ENCODE data around the gene AARSD1.
"Not testable (repeated sequence)": the region's sequence is repeated elsewhere in the genome, so short reads cannot be mapped to it uniquely, and the experiment has no call there.

Gene AARSD1

DNA sequence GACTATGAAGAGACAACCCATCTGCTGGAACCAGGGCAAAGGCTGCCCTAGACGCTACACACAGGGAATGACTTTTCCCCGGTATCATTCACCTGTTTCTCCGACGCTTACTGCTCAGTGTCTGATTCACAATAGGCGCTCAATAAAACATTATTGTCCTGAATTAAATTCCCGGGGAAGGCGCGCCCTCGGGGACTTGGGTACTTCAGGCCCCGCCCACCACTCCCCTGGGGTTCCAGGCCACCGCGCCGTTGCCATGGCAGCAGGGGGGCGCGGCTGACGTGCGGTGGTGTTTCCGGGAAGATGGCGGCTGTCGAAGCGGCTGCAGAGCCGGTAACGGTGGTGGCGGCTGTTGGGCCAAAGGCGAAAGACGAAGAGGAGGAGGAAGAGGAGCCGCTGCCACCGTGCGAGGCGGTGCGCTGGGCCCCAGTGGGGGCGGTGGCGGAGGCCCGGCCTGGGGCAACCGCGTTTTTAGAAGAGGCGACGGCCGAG is 16.1 kb upstream of the AARSD1 start, which contains the start of gene RUNDC1:
RUNDC1 (plus strand) TSS at position 292 of the 492 bp plus-strand sequence; CDS start at position 304, 12 bp downstream.
- DNase-seq = peak; percentile 69

DNA sequence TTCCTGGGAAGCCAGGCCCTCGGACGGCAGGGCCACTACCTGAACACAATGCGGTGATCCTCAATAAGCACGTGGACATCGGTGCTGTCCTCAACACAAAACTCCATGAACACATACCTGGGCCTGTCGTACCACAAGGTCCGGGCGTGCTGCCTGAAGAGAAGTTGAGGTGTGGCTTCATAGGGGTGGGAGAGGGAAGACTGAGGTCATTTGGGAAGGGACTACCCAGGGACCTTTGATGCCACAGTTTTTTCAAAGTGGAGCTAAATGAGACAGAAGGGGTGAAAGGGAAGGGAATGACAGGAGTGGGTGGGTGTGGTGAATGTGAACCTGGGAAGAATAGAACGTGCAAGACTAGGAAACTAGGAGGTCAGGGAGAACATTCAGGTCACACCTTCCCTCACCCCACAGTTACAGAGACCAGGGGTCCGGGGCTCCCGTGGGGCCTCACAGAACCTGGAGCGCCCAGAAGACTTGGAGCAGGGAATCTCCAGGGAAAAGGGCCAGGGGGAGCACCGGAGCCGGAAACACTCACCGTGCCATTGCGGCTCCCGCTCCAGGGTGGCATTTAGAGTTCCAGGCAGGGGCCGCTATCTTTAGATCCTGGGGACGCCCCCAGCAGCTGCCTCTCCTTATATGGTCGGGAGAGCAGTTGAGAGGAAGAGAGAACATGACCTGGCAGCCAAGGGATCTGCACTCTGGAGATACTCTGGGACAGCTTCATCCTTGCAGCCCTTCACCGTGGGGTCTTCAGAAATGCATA is 15.4 kb upstream of the AARSD1 start, which contains the start of gene PTGES3L:
PTGES3L (minus strand) TSS at position 570 of the 763 bp plus-strand sequence; CDS start at position 543, 27 bp downstream.
- DNase-seq = peak; percentile 69

DNA sequence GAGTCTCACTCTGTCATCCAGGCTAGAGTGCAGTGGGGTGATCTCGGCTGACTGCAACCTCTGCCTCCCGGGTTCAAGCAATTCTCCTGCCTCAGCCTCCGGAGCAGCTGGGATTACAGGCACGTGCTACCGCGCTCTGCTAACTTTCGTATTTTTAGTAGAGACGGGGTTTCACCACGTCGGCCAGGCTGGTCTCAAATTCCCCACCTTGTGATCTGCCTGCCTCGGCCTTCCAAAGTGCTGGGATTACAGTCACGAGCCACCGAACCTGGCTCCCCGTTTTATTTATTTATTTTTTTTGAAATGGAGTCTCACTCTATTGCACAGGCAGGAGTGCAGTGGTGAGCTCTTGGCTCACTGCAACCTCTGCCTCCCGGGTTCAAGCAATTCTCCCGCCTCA is 11.4 kb upstream of the AARSD1 start:
- DNase-seq = not testable (repeated sequence)

DNA sequence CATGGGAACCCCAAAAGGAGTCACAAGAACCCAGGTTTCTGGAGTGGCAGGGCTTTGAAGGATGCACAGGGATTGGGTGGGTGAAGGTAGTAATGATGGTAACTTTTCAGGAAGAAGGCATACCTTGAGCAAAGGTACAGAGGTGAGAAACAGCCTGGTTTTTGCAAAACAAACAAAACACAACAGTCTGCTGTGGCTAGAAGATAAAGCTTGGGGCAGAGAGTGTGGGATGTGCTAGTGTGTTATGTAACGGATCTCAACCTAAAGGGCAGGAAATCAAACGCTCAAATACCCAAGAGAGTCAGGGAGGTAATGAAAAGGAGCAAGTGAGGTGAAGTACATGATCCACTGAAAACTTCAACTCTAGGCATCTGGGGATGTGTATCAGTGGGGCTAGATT is 11.0 kb upstream of the AARSD1 start:
- no peak for DNase-seq

DNA sequence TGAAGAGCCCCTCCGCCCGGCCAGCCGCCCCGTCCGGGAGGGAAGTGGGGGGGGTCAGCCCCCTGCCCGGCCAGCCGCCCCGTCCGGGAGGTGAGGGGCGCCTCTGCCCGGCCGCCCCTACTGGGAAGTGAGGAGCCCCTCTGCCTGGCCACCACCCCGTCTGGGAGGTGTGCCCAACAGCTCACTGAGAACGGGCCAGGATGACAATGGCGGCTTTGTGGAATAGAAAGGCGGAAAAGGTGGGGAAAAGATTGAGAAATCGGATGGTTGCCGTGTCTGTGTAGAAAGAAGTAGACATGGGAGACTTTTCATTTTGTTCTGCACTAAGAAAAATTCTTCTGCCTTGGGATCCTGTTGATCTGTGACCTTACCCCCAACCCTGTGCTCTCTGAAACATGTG is 9.1 kb upstream of the AARSD1 start:
- not testable (repeated sequence) for DNase-seq

DNA sequence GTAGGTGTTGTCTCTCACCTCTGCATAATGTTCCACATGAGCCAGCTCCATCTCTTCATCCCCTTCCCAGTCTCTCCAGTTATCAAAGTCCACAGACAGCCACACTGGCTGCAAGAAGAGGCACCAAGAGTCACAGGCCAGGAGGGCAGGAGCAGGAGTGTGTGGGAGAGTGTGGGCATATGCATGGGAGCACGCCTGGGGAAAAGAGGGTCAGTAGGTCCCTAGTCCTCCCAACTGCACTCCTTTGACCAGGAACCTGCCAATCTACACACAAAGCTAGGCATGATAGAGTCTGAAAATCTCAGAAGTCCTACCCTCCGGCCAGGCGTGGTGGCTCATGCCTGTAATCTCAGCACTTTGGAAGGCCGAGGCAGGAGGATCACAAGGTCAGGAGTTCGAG is 7.3 kb upstream of the AARSD1 start:
- DNase-seq = no peak

DNA sequence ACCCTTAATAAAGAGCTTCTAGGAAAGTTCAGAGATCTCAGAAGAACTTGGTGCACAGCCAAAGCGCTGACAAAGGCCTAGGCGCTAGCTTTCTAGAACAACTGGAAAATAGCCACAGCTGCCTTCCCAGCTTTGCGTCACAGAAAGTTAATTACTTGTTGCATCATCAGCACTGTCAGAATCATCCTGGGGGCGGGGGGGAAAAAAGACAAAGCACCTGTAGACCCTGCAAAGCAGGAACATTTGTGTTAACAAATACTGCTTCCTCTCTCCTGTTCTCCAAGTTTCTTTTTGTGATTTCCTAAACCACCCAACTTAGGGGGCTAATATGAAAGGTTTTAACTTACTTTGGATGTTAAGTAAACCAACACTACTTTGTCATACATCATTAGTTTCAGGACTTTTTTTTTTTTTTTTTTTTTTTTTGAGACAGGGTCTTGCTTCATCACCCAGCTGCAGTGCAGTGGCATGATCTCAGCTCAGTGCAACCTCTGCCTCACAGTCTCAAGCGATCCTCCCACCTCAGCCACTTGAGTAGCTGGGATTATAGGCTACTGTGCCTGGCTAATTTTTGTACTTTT is 4.8 kb upstream of the AARSD1 start:
- no peak for DNase-seq

DNA sequence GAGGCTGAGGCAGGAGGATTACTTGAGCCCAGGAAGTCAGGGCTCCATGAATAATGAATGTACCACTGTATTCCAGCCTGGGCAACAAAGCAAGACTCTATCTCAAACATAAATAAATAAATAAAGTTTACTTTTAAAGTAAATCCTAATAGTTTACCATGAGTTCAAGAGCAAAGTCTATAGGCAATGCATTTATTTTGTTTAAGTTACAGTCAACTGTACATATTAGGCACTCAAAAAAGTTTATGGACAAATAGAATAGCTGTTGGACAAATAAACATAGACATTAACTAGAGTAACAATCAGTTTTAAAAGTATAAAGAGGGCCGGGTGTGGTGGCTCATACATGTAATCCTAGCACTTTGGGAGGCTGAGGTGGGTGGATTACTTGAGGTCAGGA is 3.7 kb upstream of the AARSD1 start:
- DNase-seq = no peak

DNA sequence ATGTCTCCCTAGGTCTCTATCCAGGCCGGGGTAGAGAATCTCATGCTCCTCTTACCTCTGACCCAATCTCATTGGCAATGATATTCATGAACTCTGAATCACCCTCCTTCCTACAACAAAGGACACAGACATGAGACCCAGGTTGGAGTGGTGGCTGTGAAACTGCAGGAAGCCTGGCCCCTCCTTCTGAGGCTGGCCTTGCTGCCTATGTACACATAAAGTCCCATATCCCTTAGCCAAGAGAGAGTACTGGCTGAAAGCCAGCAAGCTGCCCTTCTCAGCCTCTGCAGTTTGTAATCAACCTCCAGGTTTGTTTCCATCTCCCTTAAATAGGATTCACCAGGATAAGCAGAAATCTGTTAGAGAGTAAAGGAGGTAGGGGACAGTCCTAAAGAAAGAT is 10.6 kb downstream of the AARSD1 start:
- DNase-seq = no peak

DNA sequence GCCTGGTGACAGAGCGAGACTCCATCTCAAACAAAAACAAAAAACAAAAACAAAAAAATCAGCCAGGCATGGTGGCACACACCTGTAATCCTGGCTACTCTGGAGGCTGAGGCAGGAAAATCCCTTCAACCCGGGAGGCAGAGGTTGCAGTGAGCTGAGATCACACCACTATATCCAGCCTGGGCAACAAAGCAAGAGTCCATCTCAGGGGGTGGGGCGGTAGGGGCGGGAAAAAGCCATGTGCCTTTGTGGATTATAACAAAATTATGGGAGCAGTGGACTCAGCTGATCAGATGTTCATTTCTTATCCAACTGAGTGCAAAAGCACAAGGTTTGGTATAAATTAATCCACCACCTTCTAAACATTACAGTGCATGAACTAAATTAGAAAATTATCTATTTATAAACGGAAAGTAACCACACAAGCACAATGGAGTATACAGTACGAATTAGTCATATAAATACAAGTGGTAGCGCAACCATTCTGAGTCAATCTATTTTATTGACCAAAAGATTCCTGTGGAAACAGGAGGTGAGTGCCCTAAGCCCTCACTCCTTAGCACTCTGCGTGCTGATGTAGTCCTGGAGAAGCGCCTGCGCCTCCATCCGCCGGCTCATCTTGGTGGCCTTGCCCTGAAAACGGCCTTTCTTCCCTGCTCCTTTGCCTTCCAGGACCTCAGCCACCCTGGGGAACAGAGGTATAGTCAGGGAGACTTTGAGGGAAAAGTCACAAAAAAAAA is 14.0 kb downstream of the AARSD1 start:
- DNase-seq = no peak

DNA sequence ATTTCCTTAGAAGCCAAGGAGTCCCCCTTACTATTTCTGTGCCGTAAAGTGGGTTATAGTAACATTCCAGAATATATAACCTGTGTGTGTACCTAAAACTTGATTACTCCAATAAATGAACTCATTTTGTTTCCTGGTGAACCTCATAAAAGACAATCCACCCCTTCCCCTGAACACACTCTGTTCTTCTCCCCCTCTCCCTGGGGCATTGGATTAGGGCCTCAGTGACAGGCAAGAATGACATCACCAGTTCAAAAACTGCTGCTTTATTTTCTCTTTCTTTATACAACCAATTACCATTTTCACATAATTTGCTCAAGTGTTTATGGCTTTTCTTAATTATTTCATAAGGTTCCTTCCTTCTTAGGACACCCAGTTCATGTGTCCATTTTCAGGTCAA is 17.4 kb downstream of the AARSD1 start:
- DNase-seq = no peak

DNA sequence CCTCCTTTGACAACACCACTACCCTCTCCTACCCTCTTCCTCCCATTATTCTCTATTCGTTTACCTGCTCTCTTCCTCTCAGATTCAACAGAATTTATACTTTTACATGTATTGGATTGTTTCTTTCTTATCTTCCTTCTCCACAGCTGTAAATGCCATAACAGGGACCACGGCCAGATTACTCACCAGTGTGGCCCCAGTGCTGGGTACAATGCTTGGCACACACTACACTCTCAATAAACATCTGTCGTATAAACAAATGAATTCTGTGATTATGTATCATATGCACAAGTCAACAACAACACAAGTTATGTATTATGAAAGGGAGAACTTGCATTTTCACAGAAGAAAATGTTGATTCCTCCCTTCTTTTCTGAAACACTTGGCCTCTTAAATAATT is 20.0 kb downstream of the AARSD1 start:
- no peak for DNase-seq

DNA sequence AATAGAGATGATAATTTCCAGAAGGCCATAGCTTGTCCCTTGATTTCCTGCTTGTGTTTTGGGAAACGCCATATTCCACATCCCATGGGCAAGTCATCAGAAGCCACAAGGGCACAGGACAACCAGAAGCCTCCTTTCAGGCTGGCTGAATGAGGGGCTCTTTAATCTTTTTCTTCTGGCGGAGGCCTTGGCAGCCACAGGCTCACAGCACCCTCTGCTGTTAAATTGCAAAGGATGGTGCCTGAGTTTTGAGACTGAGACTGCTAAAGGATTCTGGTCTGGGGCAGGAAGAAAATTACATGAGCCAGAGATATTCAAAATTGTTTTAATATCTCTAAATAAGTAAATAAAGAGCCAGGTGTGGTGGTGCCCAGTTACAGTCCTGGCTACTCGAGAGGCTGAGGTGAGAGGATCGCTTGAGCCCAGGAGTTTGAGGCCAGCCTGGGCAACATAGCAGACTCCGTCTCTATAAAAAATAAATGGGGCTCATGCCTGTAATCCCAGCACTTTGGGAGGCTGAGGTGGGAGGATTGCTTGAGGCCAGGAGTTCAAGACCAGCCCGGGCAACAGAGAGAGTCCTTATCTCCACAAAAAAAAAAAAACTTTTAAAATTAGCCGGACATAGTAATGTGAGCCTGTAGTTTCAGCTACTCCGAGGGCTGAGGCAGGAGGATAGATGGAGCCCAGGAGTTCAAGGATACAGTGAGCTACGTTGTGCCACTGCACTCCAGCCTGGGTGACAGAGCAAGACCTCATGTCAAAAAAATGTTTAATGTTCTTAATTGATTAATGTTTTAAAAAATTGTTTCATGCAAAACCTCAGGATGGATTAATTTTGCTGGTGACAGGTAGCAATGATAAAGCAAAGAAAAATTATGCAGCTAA is 26.3 kb downstream of the AARSD1 start:
- DNase-seq = peak; percentile 28

DNA sequence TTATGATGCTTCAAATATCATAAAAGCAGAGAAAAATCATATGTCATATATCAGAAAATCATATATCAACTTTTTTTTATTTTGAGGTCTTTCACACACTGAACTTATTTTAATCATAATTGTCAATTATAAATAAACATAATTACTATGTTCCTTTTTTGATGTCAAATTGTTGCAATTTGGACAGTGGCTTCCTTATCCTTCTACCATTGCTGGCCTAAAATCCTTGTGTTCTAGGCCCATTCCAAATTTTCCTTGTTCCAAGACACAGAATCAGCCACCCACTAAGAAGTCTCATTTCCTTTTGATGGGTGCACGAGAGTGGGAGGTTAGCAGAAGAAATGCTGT is 34.8 kb downstream of the AARSD1 start:
- no peak for DNase-seq

DNA sequence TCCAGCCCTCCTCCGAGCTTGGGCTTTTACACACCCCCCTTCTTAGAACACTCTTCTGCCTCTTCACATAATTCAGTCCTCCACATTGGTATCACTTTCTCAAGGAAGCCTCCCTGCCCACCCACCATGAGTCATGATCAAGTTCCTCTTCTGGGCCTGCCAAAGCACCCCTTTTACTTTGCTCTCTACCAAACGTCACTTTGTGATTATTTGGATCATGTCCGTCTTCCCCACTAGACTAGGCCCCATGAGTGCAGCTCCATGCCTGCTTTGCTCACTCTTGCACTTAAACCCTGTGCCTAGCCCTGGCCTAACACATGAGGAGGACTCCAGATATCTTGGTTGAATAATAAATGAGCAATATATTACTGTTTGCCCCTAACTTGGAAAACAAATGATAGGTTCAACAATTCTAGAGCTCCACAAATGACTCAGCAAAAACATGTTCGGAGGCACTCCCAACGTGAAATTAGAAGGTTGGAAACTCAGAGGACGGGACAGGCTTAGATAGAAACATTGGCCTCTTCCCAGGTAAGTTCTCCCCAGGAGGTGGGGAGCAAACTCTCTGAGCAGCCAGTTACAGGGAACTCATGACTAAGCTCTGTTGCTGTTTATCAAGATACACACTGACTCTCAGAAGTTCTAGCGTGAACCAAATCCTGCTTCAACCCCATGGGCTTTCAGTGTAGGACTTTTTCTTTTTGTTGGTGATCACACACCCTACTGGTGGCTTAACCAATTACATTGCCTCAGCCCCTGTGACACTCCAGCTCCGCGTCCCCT is 35.3 kb downstream of the AARSD1 start:
- peak; percentile 8 for DNase-seq

DNA sequence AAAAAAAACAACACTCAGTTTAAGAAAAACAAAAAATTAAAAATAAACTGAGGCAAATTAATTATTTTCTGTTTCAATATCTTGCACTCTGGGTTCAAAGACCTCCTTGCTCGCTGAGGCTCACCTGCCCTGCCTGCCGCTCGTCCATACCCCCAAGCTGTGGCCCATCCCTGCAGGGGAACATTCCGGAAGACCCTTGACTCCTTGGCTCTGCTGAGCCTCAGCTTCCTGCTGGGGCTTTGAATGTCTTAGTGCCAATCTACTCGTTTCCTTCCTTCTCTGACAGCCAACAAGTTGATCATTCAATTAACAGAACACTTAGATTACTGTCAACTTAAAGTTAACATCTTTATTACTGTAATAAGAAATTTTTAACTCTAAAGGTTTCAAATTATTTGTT is 39.4 kb downstream of the AARSD1 start:
- no peak for DNase-seq

DNA sequence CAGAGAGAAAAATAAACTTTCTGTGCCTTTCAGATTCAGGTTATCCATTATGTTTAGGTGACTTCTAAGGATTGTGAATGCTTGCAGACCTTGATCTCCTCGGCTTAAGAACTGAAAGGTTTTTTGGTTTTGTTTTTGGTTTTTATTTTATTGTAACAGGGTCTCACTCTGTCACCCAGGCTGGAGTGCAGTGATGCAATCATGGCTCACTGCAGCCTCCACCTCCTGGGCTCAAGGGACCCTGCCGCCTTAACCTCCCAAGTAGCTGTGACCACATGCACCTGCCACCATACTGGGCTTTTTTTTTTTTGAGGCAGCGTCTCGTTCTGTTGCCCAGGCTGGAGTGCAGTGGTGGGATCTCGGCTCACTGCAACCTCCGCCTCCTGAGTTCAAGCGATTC is 40.8 kb downstream of the AARSD1 start:
- not testable (repeated sequence) for DNase-seq

DNA sequence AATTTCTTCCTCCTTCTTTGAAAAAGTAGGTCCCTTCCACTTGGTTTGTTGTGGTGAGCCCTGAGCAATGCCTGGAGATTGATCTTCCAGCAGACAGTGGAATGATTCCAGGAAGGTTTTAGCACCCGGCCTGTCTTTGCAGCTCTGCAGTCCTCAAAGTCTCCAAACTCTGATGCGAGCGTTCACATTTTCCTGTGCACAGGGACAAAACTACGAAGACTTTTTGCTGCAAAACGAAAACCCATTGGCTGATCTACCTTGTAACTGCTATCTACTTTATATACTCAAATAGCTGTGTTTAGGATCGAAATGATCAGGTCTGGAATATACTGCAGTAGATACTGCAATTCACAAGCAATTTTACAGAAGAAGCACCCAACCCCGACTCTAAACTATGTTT is 42.0 kb downstream of the AARSD1 start:
- no peak for DNase-seq

DNA sequence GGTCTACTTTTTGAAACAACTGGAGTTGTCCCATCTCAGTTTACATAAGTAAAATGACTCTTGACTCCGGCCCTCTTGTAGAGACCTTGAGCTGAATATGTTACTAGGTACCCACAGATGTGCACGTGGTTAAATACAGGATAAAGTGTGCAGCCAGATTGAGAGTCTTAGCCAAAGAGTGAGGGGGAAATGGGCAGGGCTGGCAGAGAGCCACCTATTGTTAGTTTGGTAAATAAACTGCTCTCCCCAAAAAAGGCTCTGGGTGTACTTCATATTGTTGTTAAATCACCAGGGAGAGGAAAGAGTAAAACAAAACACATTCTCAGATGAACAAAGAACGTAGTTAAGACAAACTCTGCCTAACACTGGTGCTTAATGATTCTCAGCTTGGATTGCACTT is 43.3 kb downstream of the AARSD1 start:
- no peak for DNase-seq

DNA sequence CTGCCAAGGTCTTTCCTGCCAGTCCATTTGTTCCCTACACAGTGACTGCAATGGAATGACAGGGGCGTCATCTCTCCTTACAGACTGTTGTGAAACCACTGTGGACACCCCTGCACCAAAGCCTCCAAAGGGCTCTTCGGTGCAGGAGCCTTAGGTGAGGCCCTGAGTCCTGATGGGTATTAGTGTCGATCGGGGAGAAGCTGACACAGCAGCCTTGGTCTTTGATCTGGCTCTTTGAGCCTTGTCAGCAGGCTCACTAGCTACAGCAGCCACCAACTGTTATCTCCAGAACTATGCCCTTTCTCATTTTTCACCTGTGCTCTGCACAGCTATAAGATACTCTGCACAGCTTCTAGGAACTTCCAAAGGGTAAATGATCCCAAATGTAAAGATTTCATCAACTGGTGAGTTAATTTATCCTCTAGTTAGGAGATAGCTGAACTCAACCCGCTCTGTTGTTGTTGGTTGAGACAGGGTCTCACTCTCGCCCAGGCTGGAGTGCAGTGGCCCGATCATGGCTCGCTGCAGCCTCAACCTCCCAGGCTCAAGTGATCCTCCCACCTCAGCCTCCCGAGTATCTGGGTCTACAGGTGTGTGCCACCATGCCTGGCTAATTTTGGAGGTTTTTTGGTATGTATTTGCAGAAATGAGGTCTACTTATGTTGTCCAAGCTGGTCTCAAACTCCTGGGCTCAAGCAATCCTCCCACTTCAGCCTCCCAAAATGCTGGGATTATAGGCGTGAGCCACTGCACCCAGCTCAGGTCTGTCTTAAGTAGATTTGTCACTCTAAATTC is 44.0 kb downstream of the AARSD1 start:
- no peak for DNase-seq

DNA sequence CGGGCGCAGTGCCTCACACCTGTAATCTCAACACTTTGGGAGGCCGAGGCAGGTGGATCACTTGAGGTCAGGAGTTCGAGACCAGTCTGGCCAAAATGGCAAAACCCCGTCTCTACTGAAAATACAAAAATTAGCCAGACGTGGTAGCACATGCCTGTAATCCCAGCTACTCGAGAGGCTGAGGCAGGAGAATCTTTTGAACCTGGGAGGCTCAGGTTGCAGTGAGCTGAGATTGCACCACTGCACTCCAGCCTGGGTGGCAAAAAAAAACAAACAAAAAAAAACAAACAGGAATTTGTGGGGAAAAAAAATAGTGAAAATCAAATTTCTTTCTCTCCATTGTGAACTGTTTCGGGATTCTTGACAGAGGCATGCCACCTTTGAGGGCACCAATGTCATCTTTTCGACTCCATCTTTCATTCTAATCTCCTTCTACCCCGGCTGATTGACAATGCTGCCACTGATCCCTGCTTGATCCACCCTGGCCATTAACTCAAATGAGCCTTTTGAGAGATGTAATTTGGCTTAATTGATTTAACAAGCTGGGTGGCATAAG is 44.7 kb downstream of the AARSD1 start:
- DNase-seq = not testable (repeated sequence)
